H1 (cell line): ENCODE data around the gene CNIH3.

Experiments used
- CBX8 ChIP-seq: fragments of 300-800, 300-1000 bp; sonication (generic); IDR thresholded peaks from 2 replicates; pipeline ENCODE4 v1.7.1; 2016; ENCODE audit warnings: low read depth, low read length, borderline replicate concordance
- CTCF ChIP-seq, 3 experiments: IDR thresholded peaks; 1 replicate in 2 of 3; 2 replicates in 1 of 3; pipeline versions ENCODE4 v1.5.1 to v1.6.1; 2011; ENCODE audit warnings: low read length in 3 of 3, mild to moderate bottlenecking in 3 of 3, inconsistent platforms in 2 of 3, low read depth in 1 of 3, moderate library complexity in 1 of 3; ENCODE audit not compliant: insufficient read depth in 1 of 3; ENCODE audit errors: control extremely low read depth in 1 of 3
- FOSL1 ChIP-seq: IDR thresholded peaks from 2 replicates; pipeline ENCODE4 v1.6.1; 2011; ENCODE audit warnings: mild to moderate bottlenecking, low read depth, low read length, moderate library complexity; ENCODE audit not compliant: insufficient read depth
- GABPA ChIP-seq: IDR thresholded peaks from 2 replicates; pipeline ENCODE4 v1.6.1; 2011; ENCODE audit warnings: mild to moderate bottlenecking, low read length, moderate library complexity, borderline replicate concordance; ENCODE audit not compliant: insufficient read depth
- JUN ChIP-seq: IDR thresholded peaks from 2 replicates; pipeline ENCODE4 v1.6.1; 2011; ENCODE audit warnings: low read depth, mild to moderate bottlenecking, improper control_type of control experiment, low read length
- POLR2AphosphoS5 ChIP-seq: IDR thresholded peaks from 2 replicates; pipeline ENCODE4 v1.6.1; 2011; ENCODE audit warnings: low read depth, low read length
- RAD21 ChIP-seq, 2 experiments: IDR thresholded peaks in 1 of 2; conservative IDR thresholded peaks in 1 of 2; 2 replicates each; pipeline ENCODE4 v1.6.1; 2011; ENCODE audit warnings: low read depth in 2 of 2, low read length in 2 of 2, improper control_type of control experiment in 1 of 2, inconsistent platforms in 1 of 2, mild to moderate bottlenecking in 1 of 2, moderate library complexity in 1 of 2
- SP1 ChIP-seq: IDR thresholded peaks from 2 replicates; pipeline ENCODE4 v1.6.1; 2011; ENCODE audit warnings: low read depth, low read length

- TF ChIP-seq RAD21 (IDR thresholded peaks at IDR 0.05 in 1 of 2, conservative IDR thresholded peaks at IDR 0.05 in 1 of 2; ENCODE audit: low read depth in 2 of 2, low read length in 2 of 2), result no peak
- no peak for TF ChIP-seq JUN
- no peak for TF ChIP-seq CTCF (IDR thresholded peaks at IDR 0.05; ENCODE audit: control extremely low read depth in 1 of 3, insufficient read depth in 1 of 3, low read depth in 1 of 3, low read length in 3 of 3)
- TF ChIP-seq CBX8, result no peak
- TF ChIP-seq POLR2AphosphoS5, result no peak
- TF ChIP-seq GABPA, result no peak
- TF ChIP-seq SP1, result no peak
- TF ChIP-seq FOSL1, result no peak
Observed at GRCh38 chr1:224660074-224660473, 44.0 kb downstream of the CNIH3 start.
